Endothelial cell of umbilical vein (primary cell): ENCODE results near the gene ANAPC16. TPM values are rescaled to one million over a fixed set of nuclear protein-coding genes. Genes with fewer than 3 reads are reported as not detected.

ENCODE experiments used
- BruUV-seq: library from RNA; stranded (reverse); fragments of 400-500 nt; replicated peaks from 2 replicates; lab custom pipeline; 2021; lab: Mats Ljungman, UMichigan
- CTCF ChIA-PET: fragments of 300-600, 350-600 bp; sonication (Branson Sonifier 250); formaldehyde crosslinking; loops from one replicate; lab custom pipeline; 2021; ENCODE audit warnings: antibody characterized with exemption, inconsistent platforms; lab: Charles Lee
- POLR2A ChIA-PET: fragments of 300-600, 350-600 bp; sonication (Branson Sonifier 250); formaldehyde crosslinking; loops from one replicate; lab custom pipeline; 2021; ENCODE audit warnings: antibody characterized with exemption, inconsistent platforms; lab: Charles Lee
- DNase-seq: peaks from one replicate; pipeline ENCODE4 v3.0.0-alpha.2; 2011; ENCODE audit warnings: low read depth, low spot score
- FAIRE-seq: peaks from 2 replicates; lab custom pipeline; 2011; peaks lifted over from hg19 to GRCh38; lab: Jason Lieb, UNC
- H2AFZ ChIP-seq: 2 replicates; pipeline ENCODE4 v1.6.0; 2012; ENCODE audit warnings: low read depth, low read length, control low read depth, inconsistent platforms
- H3K27ac ChIP-seq: 2 replicates; pipeline ENCODE4 v1.5.1; 2011; ENCODE audit warnings: low read depth, mild to moderate bottlenecking, control low read depth, low read length, moderate library complexity; ENCODE audit not compliant: insufficient read depth
- H3K27me3 ChIP-seq, 2 experiments: 2 replicates each; pipeline versions ENCODE4 v1.6.0 to v1.6.1; 2011; ENCODE audit warnings: low read length in 2 of 2, mixed read lengths in 1 of 2; ENCODE audit not compliant: control insufficient read depth in 2 of 2, insufficient read depth in 2 of 2
- H3K36me3 ChIP-seq, 2 experiments: 2 replicates in 1 of 2; 3 replicates in 1 of 2; pipeline ENCODE4 v1.5.1; 2011; ENCODE audit warnings: low read length in 2 of 2, mild to moderate bottlenecking in 1 of 2, moderate library complexity in 1 of 2; ENCODE audit not compliant: control insufficient read depth in 2 of 2, insufficient read depth in 2 of 2; ENCODE audit errors: extremely low read depth in 1 of 2
- H3K4me1 ChIP-seq: 3 replicates; pipeline ENCODE4 v1.5.1; 2011; ENCODE audit warnings: mild to moderate bottlenecking, low read length; ENCODE audit not compliant: control insufficient read depth, insufficient read depth; ENCODE audit errors: extremely low read depth
- H3K4me2 ChIP-seq: 2 replicates; pipeline ENCODE4 v1.6.1; 2011; ENCODE audit warnings: low read length, control low read depth, mixed read lengths; ENCODE audit not compliant: insufficient read depth
- H3K4me3 ChIP-seq, 3 experiments: fragments of 200-600 bp in 1 of 3; sonication (generic), shearing (Covaris generic) in 1 of 3; replicated peaks in 1 of 3; 2 replicates each; pipeline ENCODE4 v1.5.1; 2011 to 2016; ENCODE audit warnings: control low read depth in 3 of 3, low read length in 3 of 3, mild to moderate bottlenecking in 2 of 3, inconsistent platforms in 1 of 3, low read depth in 1 of 3, moderate library complexity in 1 of 3; ENCODE audit not compliant: insufficient read depth in 1 of 3
- H3K79me2 ChIP-seq: 2 replicates; pipeline ENCODE4 v1.6.0; 2012; ENCODE audit warnings: low read length, inconsistent platforms; ENCODE audit not compliant: control insufficient read depth, insufficient read depth
- H3K9ac ChIP-seq: replicated peaks from 2 replicates; pipeline ENCODE3; 2011; ENCODE audit warnings: low read length, control low read depth; ENCODE audit not compliant: insufficient read depth; ENCODE audit errors: extremely low read depth
- H3K9me1 ChIP-seq: replicated peaks from 3 replicates; pipeline ENCODE4 v1.6.0; 2011; ENCODE audit warnings: mild to moderate bottlenecking, low read length; ENCODE audit not compliant: control insufficient read depth, insufficient read depth; ENCODE audit errors: extremely low read depth
- H3K9me3 ChIP-seq: replicated peaks from 2 replicates; pipeline ENCODE4 v1.5.1; 2012; ENCODE audit warnings: low read length, inconsistent platforms; ENCODE audit not compliant: control insufficient read depth, insufficient read depth
- H4K20me1 ChIP-seq: replicated peaks from 2 replicates; pipeline ENCODE3; 2011; ENCODE audit warnings: mild to moderate bottlenecking, low read length; ENCODE audit not compliant: control insufficient read depth, insufficient read depth; ENCODE audit errors: extremely low read depth
- EZH2 ChIP-seq: IDR thresholded peaks from 2 replicates; pipeline ENCODE4 v1.6.1; 2012; ENCODE audit warnings: borderline replicate concordance, low read depth, mild to moderate bottlenecking, moderate library complexity, low read length, inconsistent platforms; ENCODE audit not compliant: severe bottlenecking
- FOS ChIP-seq: IDR thresholded peaks from 2 replicates; pipeline ENCODE4 v1.6.1; 2011; ENCODE audit warnings: mild to moderate bottlenecking, low read length, moderate library complexity, borderline replicate concordance; ENCODE audit not compliant: insufficient read depth
- GATA2 ChIP-seq: IDR thresholded peaks from 2 replicates; pipeline ENCODE4 v1.7.0; 2011; ENCODE audit warnings: low read depth, mild to moderate bottlenecking, moderate library complexity, mixed read lengths, low read length; ENCODE audit not compliant: insufficient read length, insufficient read depth
- JUN ChIP-seq: IDR thresholded peaks from 2 replicates; pipeline ENCODE4 v1.6.1; 2011; ENCODE audit warnings: borderline replicate concordance, low read depth; ENCODE audit not compliant: insufficient read length, insufficient read depth
- MAX ChIP-seq: IDR thresholded peaks from 2 replicates; pipeline ENCODE4 v1.6.1; 2011; ENCODE audit not compliant: insufficient read depth, insufficient read length
- MYC ChIP-seq: IDR thresholded peaks from one replicate; pipeline ENCODE4 v1.6.1; 2011; ENCODE audit warnings: mild to moderate bottlenecking, low read depth, low read length
- POLR2A ChIP-seq: IDR thresholded peaks from 2 replicates; pipeline ENCODE4 v1.6.1; 2012; ENCODE audit warnings: low read depth, mild to moderate bottlenecking, control low read depth, low read length
- POLR2AphosphoS5 ChIP-seq: IDR thresholded peaks from 2 replicates; pipeline ENCODE4 v1.6.1; 2012; ENCODE audit warnings: low read depth, mild to moderate bottlenecking, control low read depth, low read length, moderate library complexity; ENCODE audit not compliant: insufficient read depth
- dilution Hi-C: fragments of 300-500 bp; cut with MboI; formaldehyde crosslinking; loops from one replicate; pipeline ENCODE4 v1.15.0; 2019; ENCODE audit warnings: low sequenced_read_pairs; ENCODE audit not compliant: extremely low pct_ligation_motif_present
- intact Hi-C: fragments of 100-400 bp; cut with micrococcal nuclease; formaldehyde crosslinking; loops from one replicate; pipeline ENCODE4 v1.10.0; 2022
- polyA plus RNA-seq, 4 experiments: library from polyadenylated mRNA; depleted of rRNA in 3 of 4; stranded (reverse) in 3 of 4; unstranded in 1 of 4; fragments of >200 nt; gene quantifications; 2 replicates each; pipeline versions ENCODE4 v1.2.1 to v1.2.3, GENCODE V29; 2011 to 2012; ENCODE audit warnings: missing spikeins in 1 of 4
- total RNA-seq: library from RNA; stranded (reverse); gene quantifications from 2 replicates; pipeline ENCODE4 v1.2.3, GENCODE V29; 2021
- TF ChIP-seq, protein P1 (sequence below), 2 donors: IDR thresholded peaks; 1 replicate in 1 of 2; 2 replicates in 1 of 2; pipeline ENCODE4 v1.5.1; 2011; ENCODE audit warnings: low read length in 2 of 2, mild to moderate bottlenecking in 2 of 2, moderate library complexity in 2 of 2, control low read depth in 1 of 2, inconsistent platforms in 1 of 2, low read depth in 1 of 2; ENCODE audit not compliant: insufficient read depth in 1 of 2; ENCODE audit errors: extremely low read depth in 1 of 2

The ANAPC16 gene
- total and polyA plus RNA-seq, 2 donors (not counting 3 experiments of a cell fraction or from before 2014, with no cell fraction given), result 38.1 to 44.4 TPM

- DNase-seq, result no peak
- H2AFZ ChIP-seq, result no peak overlapping the region
- no TSS peak for BruUV-seq
- no peak overlapping the region for H3K4me2 ChIP-seq
- H3K9ac ChIP-seq, result no peak overlapping the region
- peaks cover 0 to 2% of the 10 kb centered on the region in 2 experiments for H3K36me3 ChIP-seq
- H3K4me3 ChIP-seq, result no peak overlapping the region
- no peak for TF ChIP-seq JUN
- TF ChIP-seq POLR2A, result no peak
- no peak for TF ChIP-seq POLR2AphosphoS5
- no peak for TF ChIP-seq MAX
- TF ChIP-seq, protein P1, sequence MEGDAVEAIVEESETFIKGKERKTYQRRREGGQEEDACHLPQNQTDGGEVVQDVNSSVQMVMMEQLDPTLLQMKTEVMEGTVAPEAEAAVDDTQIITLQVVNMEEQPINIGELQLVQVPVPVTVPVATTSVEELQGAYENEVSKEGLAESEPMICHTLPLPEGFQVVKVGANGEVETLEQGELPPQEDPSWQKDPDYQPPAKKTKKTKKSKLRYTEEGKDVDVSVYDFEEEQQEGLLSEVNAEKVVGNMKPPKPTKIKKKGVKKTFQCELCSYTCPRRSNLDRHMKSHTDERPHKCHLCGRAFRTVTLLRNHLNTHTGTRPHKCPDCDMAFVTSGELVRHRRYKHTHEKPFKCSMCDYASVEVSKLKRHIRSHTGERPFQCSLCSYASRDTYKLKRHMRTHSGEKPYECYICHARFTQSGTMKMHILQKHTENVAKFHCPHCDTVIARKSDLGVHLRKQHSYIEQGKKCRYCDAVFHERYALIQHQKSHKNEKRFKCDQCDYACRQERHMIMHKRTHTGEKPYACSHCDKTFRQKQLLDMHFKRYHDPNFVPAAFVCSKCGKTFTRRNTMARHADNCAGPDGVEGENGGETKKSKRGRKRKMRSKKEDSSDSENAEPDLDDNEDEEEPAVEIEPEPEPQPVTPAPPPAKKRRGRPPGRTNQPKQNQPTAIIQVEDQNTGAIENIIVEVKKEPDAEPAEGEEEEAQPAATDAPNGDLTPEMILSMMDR (IDR thresholded peaks at IDR 0.05; ENCODE audit: extremely low read depth in 1 of 2, insufficient read depth in 1 of 2, low read depth in 1 of 2, low read length in 2 of 2), result no peak
- no peak for TF ChIP-seq FOS
- TF ChIP-seq MYC, result no peak
- no peak for TF ChIP-seq EZH2
- no peak for TF ChIP-seq GATA2
- POLR2A ChIA-PET, result interaction anchor here (0.7 kb wide), 1 partner anchor 271 kb away, joined by 5 read pairs; no protein-coding TSS in a partner anchor
- H3K4me1 ChIP-seq, result peaks cover 15% of the 10 kb centered on the region
- intact Hi-C loops (no loop called here), dilution Hi-C loops (no loop called here)
- CTCF ChIA-PET, result interaction anchor here (1.0 to 9.4 kb wide), 7 partner anchors 8 to 325 kb away, joined by 4 to 193 read pairs (median 5); no protein-coding TSS in a partner anchor
- no peaks in the 10 kb centered on the region for H3K9me3 ChIP-seq
- no peak overlapping the region for H3K27ac ChIP-seq
- no peaks in the 10 kb centered on the region for H3K27me3 ChIP-seq
- FAIRE-seq, result no peak
- H4K20me1 ChIP-seq, result no peaks in the 10 kb centered on the region
- peaks cover 22% of the 10 kb centered on the region for H3K79me2 ChIP-seq
- H3K9me1 ChIP-seq, result no peaks in the 10 kb centered on the region
Observed at GRCh38 chr10:72221278-72221677, 5.5 kb downstream of the ANAPC16 start.
